ENCODE data around the gene SKIC2.

- TF ChIP-seq EZH2 (IDR thresholded peaks at IDR 0.05; ENCODE audit: borderline replicate concordance, low read depth, low read length, severe bottlenecking) (no peak), CTCF (IDR thresholded peaks at IDR 0.05; ENCODE audit: extremely low read depth in 1 of 2, insufficient read depth in 1 of 2, low read depth in 1 of 2, low read length in 2 of 2) (no peak), POLR2A (IDR thresholded peaks at IDR 0.05; ENCODE audit: low read depth, low read length) (no peak), POLR2AphosphoS5 (IDR thresholded peaks at IDR 0.05; ENCODE audit: insufficient read depth, low read depth, low read length) (no peak), MYC (IDR thresholded peaks at IDR 0.05; ENCODE audit: low read depth, low read length) (no peak), JUN (IDR thresholded peaks at IDR 0.05; ENCODE audit: borderline replicate concordance, insufficient read depth, insufficient read length, low read depth) (no peak), FOS (IDR thresholded peaks at IDR 0.05; ENCODE audit: borderline replicate concordance, insufficient read depth, low read length) (no peak), GATA2 (IDR thresholded peaks at IDR 0.05; ENCODE audit: insufficient read depth, insufficient read length, low read depth, low read length) (no peak)
- TF ChIP-seq, protein P1, sequence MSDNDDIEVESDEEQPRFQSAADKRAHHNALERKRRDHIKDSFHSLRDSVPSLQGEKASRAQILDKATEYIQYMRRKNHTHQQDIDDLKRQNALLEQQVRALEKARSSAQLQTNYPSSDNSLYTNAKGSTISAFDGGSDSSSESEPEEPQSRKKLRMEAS (IDR thresholded peaks at IDR 0.05; ENCODE audit: insufficient read depth, insufficient read length), result no peak
Observed at GRCh38 chr6:31968326-31968725, 9.4 kb downstream of the SKIC2 start.
